ENCODE measurements around the gene MITF.

The MITF gene

GRCh38 chr3:69776289-69776688, 37.0 kb downstream of the MITF start:
- DNase-seq (ENCODE audit: low read depth in 1 of 2, low spot score in 1 of 2), result no peak
- no peak overlapping the region for H3K4me3 ChIP-seq (replicated peaks; ENCODE audit: insufficient read depth, low read length)
- H3K27ac ChIP-seq (replicated peaks), result no peak overlapping the region
- TF ChIP-seq REST (IDR thresholded peaks at IDR 0.05; ENCODE audit: insufficient replicate concordance, low read depth) (no peak), POLR2AphosphoS5 (IDR thresholded peaks at IDR 0.05; ENCODE audit: low read depth) (no peak)
- no peaks in the 10 kb centered on the region for H3K27me3 ChIP-seq (ENCODE audit: insufficient read depth, poor library complexity, severe bottlenecking)

- no peak for DNase-seq (ENCODE audit: low read depth in 1 of 2, low spot score in 1 of 2)
- H3K27ac ChIP-seq (replicated peaks), result no peak overlapping the region
- H3K4me3 ChIP-seq (replicated peaks; ENCODE audit: insufficient read depth, low read length), result no peak overlapping the region
- TF ChIP-seq GABPA (IDR thresholded peaks at IDR 0.05; ENCODE audit: low read depth), result 0 out of 2 replicates have a peak, but pooled peaks have one; percentile 17
- peak; percentile 35; the same call in 1 of the 2 replicates for TF ChIP-seq SPI1 (IDR thresholded peaks at IDR 0.05; ENCODE audit: borderline replicate concordance, low read depth)
- no peak for TF ChIP-seq POLR2AphosphoS5 (IDR thresholded peaks at IDR 0.05; ENCODE audit: low read depth)
- no peaks in the 10 kb centered on the region for H3K27me3 ChIP-seq (ENCODE audit: insufficient read depth, poor library complexity, severe bottlenecking)
Measured at GRCh38 chr3:69776920-69777581, 37.8 kb downstream of the MITF start.

- Histone ChIP-seq H3K27ac (replicated peaks) (no peak overlapping the region), H3K4me3 (replicated peaks; ENCODE audit: insufficient read depth, low read length) (no peak overlapping the region), H3K27me3 (ENCODE audit: insufficient read depth, poor library complexity, severe bottlenecking) (no peaks in the 10 kb centered on the region)
- no peak for DNase-seq (ENCODE audit: low read depth in 1 of 2, low spot score in 1 of 2)
- no peak for TF ChIP-seq GABPA (IDR thresholded peaks at IDR 0.05; ENCODE audit: low read depth)
- no peak for TF ChIP-seq CTCF (IDR thresholded peaks at IDR 0.05; ENCODE audit: insufficient read depth, low read length)
Measured at GRCh38 chr3:69777582-69777967, 38.3 kb downstream of the MITF start.

- DNase-seq (ENCODE audit: low read depth in 1 of 2, low spot score in 1 of 2), result no peak
- H3K27ac ChIP-seq (replicated peaks), result no peak overlapping the region
- TF ChIP-seq REST (IDR thresholded peaks at IDR 0.05; ENCODE audit: insufficient replicate concordance, low read depth) (no peak), CTCF (IDR thresholded peaks at IDR 0.05; ENCODE audit: insufficient read depth, low read length) (no peak), SPI1 (IDR thresholded peaks at IDR 0.05; ENCODE audit: borderline replicate concordance, low read depth) (no peak), POLR2AphosphoS5 (IDR thresholded peaks at IDR 0.05; ENCODE audit: low read depth) (no peak), GABPA (IDR thresholded peaks at IDR 0.05; ENCODE audit: low read depth) (no peak)
- H3K27me3 ChIP-seq (ENCODE audit: insufficient read depth, poor library complexity, severe bottlenecking), result peaks cover 2% of the 10 kb centered on the region
- H3K4me3 ChIP-seq (replicated peaks; ENCODE audit: insufficient read depth, low read length), result no peak overlapping the region
Measured at GRCh38 chr3:69781593-69781992, 42.3 kb downstream of the MITF start.

GRCh38 chr3:69784954-69785514, 45.8 kb downstream of the MITF start:
- TF ChIP-seq CTCF (IDR thresholded peaks at IDR 0.05; ENCODE audit: insufficient read depth, low read length), result no peak
- no peak for TF ChIP-seq REST (IDR thresholded peaks at IDR 0.05; ENCODE audit: insufficient replicate concordance, low read depth)
- TF ChIP-seq POLR2AphosphoS5 (IDR thresholded peaks at IDR 0.05; ENCODE audit: low read depth), result no peak
- TF ChIP-seq SPI1 (IDR thresholded peaks at IDR 0.05; ENCODE audit: borderline replicate concordance, low read depth), result no peak
- no peak for TF ChIP-seq GABPA (IDR thresholded peaks at IDR 0.05; ENCODE audit: low read depth)
- H3K4me3 ChIP-seq (replicated peaks; ENCODE audit: insufficient read depth, low read length), result no peak overlapping the region
- H3K27ac ChIP-seq (replicated peaks), result no peak overlapping the region
- DNase-seq (ENCODE audit: low read depth in 1 of 2, low spot score in 1 of 2), result no peak
- peaks cover 2% of the 10 kb centered on the region for H3K27me3 ChIP-seq (ENCODE audit: insufficient read depth, poor library complexity, severe bottlenecking)
